Ammon's horn (tissue), 1 donor: ENCODE results near the gene ADAMTS18.

Experiments used
- DNase-seq: peaks from one replicate; pipeline ENCODE4 v3.0.0-alpha.2; 2016; ENCODE audit warnings: low spot score

ADAMTS18 gene

GRCh38 chr16:77437859-77438258, 3.0 kb upstream of the ADAMTS18 start:
- DNase-seq, result no peak

DNA sequence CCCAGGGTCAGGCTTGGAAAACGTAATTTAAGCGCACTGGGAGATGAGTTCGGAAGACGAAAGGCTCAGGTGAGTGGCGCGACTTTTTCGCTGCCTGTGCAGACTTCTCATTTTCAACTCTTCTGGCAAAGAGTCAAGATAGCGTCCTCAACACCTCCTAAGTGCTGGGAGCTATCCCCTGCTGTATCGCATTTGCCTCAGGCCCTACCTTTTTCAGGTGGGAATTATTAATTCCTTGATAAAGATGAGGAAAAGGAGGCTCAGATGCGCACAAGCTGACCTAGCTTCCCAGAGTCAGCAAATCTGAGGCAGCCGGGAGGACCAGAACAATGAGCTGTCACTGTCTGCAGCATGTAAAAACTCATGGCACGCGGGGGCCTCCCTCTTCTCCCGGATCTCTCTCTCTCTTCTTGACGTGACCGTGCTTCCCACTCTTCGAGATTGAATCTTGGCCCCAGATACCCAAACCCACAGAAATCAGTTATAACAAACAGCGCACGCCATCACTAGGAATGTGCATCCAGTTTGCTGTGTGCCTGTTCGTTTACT, 512 bp upstream of the ADAMTS18 start:
- no peak for DNase-seq

GRCh38 chr16:77434022-77434529, 758 bp downstream of the ADAMTS18 start:
- DNase-seq, result no peak

DNA sequence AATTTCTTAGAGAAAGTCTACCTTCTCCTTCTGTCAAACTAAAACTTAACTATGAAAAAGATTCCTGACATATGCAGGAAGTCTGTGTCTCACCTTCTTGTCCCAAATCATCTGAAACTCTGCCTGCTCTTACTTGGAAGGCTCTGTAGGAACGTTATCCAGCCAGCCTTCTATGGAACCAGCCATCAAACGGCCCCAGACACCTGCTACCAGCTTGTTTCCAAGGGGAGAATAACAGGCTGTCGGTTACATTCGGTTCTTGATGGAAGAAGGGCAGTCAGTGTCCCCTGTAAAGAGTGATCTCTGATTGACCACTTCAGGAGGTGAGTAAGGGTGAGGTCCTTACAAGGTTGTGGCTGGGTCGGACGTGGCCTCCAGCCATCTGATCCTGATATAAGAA, 1.7 kb downstream of the ADAMTS18 start:
- no peak for DNase-seq

- no peak for DNase-seq
Measured at GRCh38 chr16:77432264-77432663, 2.6 kb downstream of the ADAMTS18 start.

- peak; percentile 30 for DNase-seq
Measured at GRCh38 chr16:77430787-77431585, 3.8 kb downstream of the ADAMTS18 start.

DNA sequence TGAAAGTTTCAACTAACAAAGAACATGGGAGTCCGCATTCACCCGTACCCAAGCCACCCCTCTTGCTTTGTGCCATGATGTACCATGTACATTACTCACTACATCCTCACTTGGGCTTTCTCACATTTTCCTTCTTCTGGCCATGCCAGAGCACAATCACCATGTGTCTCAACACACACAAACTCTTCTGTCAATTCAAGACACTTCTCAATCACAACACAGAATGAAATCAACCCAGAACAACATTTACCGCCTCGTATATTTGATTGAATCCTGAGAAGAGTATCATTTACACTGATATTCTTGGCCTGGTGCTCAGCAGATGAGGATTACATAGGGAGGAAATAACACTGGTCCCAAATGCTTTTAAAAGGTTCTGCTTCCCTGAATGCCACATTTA, 4.5 kb downstream of the ADAMTS18 start:
- DNase-seq, result no peak

DNA sequence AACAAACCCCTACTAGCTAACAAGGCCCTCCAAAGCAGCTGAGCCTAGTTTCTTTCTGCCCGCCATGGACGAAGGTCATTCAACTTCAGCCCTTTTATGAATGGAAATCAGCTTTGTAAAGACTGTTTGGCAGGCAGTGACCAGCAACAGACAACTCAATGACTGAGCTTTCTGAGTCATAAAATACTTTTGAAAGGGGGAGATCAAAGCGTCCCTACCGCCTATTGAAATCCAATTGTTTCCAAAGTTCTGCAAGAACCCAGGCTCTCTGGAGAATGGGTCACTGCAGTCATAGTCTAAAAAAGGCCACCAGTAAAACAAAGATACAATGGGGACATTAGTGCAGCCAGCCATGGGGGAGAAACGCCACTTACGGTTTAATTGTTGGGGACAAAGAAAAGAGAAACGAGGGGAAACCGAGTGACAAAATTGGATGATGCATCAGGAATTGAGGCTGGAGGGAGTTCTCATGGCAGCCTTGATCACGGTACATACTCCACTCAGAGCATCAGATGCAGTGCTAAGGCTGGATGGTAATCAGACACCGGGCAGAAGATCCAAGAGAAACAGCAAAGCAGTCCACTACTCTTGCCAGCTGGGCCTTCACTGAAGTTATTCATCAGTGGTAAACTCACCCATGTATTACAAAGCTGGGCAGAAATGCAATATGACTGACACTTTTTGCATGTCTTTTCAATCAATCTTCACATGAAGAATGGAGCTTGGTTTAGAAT, 9.8 kb downstream of the ADAMTS18 start:
- no peak for DNase-seq

GRCh38 chr16:77422196-77422784, 12.5 kb downstream of the ADAMTS18 start:
- no peak for DNase-seq

GRCh38 chr16:77416939-77417480, 17.8 kb downstream of the ADAMTS18 start:
- DNase-seq, result no peak

DNA sequence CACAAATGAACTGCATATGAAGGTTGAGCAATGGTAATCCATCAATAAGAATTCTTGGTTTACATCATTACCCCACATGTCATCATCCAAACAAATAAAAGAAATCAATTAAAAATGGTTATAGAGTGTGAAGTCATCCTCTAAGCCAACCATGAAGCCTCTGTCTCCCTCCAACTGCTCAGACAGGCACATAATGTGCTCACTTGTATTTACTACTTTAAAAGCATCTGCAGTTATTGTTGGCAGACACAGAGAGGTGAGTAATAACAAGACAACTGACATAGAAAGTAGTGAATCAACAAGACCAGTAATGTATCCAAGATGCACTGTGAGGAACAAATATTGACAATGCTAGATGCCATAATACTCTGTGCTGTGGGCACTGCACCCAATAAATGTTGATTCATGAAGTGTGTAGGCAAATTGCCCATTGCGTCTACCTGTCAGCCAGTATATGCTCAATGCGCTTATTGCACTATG, 20.0 kb downstream of the ADAMTS18 start:
- no peak for DNase-seq

GRCh38 chr16:77410449-77410848, 24.4 kb downstream of the ADAMTS18 start:
- DNase-seq, result no peak

GRCh38 chr16:77409311-77409710, 25.5 kb downstream of the ADAMTS18 start:
- no peak for DNase-seq

GRCh38 chr16:77408607-77409006, 26.2 kb downstream of the ADAMTS18 start:
- no peak for DNase-seq

DNA sequence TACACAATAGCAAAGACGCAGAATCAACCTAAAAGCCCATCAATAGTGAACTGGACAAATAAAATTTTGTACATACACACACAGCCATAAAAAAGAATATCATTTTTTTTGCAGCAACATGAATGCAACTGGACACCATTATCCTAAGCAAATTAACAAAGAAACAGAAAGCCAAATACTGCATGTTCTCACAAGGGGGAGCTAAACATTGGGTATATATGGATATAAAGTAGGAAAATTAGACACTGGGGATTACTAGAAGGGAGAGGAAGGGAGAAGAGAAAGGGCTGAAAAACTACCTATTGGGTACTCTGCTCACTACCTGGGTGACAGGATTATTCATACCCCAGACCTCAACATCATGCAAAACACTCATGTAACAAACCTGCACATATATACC, 28.2 kb downstream of the ADAMTS18 start:
- no peak for DNase-seq

DNA sequence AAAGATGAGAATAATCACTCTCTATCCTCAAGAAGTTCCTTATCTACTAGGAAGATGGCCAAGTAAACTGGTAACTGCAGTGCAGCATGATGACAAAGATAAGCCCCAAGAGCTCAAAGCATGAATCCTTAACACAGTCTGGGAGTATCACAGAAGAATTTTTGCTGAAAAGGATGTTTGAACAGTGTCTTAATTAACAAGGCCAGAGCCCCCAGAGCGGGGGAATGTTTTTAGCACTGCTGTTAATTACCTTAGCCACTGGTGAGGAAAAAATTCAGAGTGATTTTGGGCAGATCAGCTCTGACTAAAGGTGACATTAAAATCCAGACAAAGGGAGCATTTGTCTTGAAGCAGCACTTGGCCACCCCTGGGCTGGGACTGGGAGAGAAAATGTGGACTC, 30.1 kb downstream of the ADAMTS18 start:
- DNase-seq, result no peak

GRCh38 chr16:77403732-77404131, 31.1 kb downstream of the ADAMTS18 start:
- DNase-seq, result no peak

DNA sequence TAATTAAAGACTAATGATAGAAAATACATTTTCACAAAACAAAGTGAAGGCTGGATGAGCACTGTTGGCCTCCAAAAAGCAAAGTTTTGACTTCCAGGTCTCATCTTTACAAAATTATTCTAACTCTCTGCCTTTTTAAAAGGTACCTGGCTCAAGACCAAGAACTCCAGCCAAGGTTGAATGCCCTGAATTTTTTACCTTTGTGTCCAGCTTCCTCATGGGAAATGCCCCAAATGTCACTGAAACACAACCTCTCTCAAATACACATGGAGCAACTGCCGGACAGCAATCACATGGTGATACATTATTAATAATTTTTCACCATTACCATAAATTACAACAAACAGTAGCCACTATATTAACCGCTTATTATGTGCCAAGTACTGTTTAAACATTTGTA, 32.2 kb downstream of the ADAMTS18 start:
- DNase-seq, result no peak

DNA sequence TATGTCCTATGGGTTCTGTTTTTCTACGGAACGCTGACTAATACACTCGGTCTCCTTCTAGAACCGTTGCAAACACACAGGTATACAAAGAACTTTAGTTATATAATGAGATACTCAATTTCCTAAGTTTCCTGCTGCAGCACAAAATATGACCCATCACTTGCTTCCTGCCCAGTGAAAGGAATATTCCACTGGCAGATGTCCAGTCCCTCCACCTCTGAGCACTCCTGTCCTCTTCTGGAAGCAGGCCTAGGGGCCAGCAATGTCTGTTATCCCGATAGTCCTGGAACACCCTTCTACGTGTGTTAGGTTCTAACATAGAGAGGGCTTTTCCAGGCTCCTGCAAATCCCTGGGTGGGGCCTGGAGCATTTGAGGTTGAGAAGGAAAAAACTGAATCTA, 32.7 kb downstream of the ADAMTS18 start:
- no peak for DNase-seq

DNA sequence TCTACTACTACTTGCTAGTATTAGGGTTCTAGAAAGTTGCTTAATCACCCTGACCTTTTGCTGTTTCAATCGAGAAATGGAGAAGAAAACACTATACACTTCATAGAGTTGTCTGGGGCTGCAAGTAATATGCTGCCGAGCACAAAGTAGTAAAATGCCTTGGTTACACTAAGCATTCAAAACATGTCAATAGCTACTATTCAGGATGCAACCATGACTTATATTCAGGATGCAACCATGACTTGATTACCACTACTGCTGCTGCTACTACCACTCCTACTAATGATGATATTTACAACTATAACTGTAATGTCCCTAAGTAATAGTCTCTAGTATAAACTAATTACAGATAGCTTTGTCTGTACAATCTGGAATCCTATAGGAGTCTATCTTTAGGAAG, 35.3 kb downstream of the ADAMTS18 start:
- DNase-seq, result no peak

DNA sequence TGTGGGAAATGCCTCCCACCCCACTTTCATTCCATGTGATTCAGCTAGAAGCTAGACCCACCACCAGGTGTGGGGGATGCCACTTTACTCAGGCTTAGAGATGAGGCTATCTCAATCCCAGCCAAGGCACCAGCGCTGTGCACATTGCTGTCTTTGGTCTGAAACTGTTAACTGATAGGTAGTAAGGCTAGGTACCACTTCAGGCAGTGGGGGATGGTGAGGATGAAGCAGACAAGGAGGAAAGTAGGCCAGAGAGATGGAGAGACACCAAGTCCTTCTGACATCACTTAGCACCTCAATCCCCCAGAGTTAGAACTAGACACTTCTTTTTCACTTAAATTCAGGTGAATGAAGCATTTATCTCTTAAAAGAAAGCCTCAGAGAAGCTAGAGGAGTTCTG, 35.8 kb downstream of the ADAMTS18 start:
- DNase-seq, result no peak

DNA sequence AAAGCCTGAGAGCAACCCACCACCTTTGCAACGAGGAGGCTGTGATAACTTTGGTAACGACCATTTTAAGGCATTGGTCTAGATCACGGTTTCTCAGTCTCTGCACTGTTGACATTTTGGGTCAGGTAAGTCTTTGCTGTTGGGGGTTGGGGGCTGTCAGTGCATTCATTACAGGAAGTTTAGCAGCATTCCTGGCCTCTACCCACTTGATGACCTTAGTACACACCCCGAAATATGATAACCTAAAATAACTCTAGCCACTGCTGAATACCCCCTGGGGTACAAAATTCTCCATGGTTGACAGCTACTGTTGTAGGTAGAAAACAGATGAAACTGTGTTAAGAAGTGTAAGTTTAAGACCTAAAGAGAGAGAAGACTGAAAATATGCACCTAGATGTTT, 36.3 kb downstream of the ADAMTS18 start:
- no peak for DNase-seq
